HG02763 (cell line): ENCODE results near the gene SEC16A.

Experiments
- ATAC-seq: cut with Tn5 transposase; IDR thresholded peaks from one replicate; pipeline ENCODE4 v1.9.1; 2021; ENCODE audit warnings: mild to moderate bottlenecking, moderate library complexity; ENCODE audit not compliant: unreplicated experiment

Gene SEC16A

GRCh38 chr9:136486131-136486530 lies 3.3 kb upstream of the SEC16A start:
- no peak for ATAC-seq

GRCh38 chr9:136485049-136486045 lies 2.5 kb upstream of the SEC16A start:
- ATAC-seq = no peak

DNA sequence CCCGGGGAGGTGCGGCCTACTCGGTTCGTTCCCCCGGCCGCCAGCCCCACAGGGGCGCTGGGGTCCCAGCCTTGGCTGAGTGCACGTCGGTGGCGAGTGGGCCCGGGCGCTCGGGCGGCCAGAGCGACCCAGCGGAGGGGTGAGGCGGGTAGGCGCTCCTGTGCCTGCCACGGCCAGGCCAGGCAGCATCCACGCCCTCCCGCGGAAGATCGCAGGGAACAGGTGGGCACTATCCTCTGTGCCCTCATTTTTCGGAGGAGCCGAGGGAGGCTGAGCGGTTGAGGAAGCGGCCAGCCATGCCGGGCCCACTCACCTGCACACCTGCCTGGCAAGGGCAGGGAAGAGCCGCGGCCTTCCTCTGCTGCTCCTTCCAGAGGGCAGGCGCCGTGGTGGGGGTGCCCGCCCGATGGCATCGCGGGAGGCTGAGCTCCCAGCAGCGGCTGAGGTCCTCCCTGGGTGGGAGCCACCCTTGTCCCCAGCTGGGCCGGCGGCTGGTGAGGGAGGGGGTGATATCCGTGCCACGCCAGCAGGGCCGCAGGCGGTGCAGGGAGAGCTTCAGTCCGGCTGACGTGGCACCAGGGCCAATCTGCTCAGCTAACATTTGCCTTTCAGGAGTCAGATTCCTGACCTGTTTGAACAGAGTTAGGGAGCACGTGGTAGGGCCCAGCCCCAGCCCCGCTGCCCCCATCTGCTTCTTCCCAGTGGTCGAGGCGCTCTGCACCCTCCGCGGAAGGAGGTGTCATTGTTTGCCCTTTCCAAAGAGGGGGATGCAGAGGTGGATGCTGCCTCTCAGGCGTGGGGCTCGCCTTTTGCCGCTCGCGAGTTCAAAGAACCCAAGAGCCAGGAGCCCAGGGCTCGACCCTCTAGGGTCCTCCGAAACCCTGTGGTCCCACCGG lies 1.6 kb upstream of the SEC16A start:
- no peak for ATAC-seq

DNA sequence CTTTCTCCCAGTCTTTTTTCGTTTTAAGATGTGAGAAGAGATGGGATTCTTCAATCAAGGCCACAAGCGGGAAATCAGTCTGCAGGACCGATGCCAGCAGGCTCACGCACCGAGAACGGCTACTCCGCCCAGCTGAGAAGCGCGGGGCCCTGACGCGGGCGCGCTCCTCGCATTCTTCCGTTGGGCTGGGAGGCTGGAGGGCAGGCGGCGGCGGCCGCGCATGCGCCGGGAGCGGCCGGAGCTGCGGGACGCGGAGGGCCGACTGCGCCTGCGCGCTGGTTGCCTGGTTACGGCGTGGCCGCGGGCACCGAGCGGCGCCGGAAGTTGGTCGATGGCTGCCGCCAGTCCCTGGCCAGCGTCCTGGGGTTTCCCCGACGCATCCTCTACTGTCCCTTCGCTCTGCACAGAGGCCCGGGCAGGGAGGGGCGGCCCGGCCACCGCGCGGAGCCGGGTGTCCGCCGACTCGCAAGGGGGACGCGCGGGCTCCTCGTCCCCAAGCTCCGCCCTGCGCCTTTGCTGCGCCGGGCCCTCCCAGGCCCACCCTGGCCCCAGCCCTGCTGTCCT lies 831 bp upstream of the SEC16A start:
- ATAC-seq = peak; percentile 60

DNA sequence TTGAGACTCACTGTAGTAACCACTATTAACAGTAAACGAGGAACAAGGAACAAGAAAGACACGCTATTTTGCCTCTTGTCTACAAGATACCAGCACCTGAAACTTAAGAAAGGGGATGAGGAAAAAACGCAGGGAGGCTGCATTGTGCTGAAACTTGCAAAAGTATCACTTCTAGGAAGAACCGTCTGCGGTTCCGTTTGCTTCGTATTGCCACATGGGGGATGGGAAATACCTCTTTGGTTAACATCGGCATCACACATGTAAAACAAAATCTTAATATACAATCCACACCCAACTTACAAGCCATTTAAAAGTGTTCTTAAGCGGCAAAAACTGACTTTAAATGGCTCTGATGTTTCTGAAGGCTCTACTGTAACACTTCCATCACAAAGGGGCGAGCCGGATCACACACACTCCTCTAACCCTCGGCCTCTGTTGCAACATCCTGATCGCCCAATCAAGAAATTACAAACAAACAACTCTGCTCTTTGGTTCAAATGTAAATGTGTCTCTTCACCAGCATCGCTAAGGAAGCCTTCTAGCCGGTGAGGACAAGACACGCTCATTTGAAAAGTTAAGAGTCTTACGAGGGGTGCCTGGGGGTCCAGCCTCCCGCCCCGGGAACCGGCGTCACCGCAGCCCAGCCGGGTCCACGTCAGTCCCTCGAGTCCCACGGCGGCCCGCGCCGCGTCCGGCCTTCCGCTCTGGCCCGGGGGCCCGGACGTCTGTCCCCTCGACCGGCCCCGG lies 621 bp downstream of the SEC16A start:
- ATAC-seq = no peak

DNA sequence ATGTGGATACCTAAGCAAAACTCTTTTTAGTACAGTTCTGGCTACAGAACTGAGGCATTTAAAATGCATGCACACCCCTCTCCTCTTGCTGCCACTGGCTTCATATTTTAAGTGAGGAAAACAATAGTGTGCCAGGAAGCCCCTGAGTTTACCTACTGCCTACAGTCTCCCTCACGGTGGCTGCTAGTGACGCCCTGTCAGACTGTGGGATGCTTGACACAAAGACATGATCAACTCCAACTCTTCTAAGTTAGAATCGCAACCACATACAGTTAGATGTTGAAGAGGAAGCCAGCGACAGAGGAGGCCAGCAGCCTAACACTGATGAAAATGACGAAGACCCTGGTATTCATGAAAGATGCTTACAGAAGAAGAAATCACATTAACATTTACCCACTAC lies 1.3 kb downstream of the SEC16A start:
- no peak for ATAC-seq

- ATAC-seq = no peak
Observed at GRCh38 chr9:136476369-136477150, 6.3 kb downstream of the SEC16A start.

DNA sequence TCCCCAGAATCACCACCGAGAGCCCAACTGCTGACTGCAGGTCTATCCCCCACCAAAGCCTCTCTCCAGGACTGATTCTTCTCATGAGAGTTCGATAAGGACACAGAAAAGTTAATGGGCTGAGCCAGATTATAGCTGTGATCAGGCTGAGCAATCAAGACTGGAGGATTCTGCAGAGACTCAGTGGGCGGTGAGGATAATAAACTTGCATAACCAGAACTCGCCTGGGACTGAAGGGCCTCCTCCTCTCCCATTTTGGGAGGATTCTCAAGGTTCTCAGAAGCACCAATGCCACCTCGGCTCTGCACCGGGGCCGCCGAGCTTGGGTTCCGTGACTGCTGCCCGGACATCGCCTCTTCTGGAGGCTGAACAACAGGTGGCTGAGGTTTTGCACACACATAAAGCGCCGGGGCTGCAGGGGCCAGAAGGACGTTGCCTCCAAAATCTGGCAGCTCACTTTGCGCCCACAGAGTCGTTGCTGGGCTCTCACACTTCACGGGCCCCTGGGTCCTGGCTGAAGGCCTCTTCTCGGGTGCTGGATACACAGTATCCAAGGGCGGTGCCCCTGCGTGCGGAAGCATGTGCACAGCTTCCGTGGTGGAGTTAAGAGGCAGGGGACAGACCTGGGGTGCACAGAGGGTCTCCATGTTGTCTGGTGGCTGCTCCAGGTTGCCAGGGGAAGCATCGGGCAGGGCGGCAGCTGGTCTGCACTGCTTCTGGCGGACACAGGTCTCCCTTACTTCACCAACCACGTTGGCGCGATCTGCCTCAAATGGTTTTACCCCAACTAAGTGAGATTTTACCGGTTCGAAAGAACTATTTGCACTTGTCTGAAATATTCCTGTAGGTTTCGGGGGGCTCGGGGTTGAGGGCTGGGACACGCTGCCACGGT lies 7.6 kb downstream of the SEC16A start:
- no peak for ATAC-seq

GRCh38 chr9:136474021-136474640 lies 8.7 kb downstream of the SEC16A start:
- ATAC-seq = no peak

- no peak for ATAC-seq
Observed at GRCh38 chr9:136473354-136473721, 9.5 kb downstream of the SEC16A start.

DNA sequence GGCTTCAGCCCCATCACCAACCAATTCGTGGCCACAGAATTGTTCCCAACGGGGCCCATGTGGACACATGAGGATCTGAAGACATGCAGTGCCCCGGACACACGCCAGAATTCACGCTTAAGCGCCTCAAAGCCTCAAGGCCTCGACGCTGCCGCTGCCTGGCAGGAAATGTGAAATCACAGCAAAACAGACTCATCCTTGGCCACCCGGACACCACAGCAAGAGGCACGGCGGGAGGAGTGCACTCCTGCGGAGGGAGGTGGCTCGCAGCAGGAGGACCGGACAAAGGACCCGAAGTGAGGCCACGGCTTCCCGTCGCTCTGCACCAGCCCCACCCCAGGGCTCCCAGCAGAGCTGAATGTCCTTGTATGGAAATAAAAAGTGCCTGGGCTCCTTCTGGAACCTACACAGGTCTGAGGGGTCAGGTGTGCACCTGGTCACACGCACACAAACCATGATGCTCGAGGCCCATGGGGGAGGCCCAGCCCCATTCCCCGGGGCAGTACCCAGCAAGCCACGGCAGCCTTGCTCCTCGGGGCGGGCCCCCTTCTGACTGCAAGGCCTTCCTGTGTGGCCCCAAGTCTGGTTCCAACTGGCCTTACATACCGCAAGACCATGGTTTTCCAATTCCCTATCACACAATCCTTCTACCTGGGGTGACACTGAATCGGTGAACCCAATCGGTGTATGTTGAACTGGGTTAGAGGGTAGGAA lies 10.0 kb downstream of the SEC16A start:
- ATAC-seq = no peak

- ATAC-seq = no peak
Observed at GRCh38 chr9:136471802-136472487, 10.9 kb downstream of the SEC16A start.

DNA sequence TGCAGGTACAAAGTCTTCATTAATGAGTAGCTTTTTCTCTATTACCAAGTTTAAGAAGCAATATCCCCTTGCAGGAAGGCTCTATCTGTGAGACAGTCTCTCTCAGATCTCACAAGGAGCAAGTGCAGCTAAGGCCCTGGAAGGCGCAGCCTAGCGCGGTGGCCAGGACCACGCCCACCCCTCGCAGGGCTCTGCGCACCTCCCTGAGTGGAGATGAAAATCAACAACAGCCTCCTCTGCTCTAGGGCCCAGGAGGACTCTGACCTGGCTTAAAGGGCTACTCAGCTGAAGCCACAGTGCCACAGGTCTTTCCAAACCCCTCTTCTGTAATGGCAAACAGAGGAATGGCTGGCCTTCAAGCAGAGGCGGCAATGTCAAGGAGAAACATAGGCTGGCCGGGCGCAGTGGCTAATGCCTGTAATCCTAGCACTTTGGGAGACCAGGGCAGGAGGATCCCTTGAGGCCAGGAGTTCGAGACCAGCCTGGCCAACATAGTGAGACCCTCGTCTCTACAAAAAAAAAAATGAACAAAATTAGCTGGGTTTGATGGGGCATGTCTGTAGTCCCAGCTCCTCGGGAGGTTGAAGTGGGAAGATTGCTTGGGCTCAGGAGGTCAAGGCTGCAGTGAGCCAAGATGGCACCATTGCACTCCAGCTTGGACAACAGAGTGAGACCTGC lies 11.9 kb downstream of the SEC16A start:
- ATAC-seq = no peak

- no peak for ATAC-seq
Observed at GRCh38 chr9:136470356-136470755, 12.5 kb downstream of the SEC16A start.

- no peak for ATAC-seq
Observed at GRCh38 chr9:136467766-136468165, 15.1 kb downstream of the SEC16A start.

DNA sequence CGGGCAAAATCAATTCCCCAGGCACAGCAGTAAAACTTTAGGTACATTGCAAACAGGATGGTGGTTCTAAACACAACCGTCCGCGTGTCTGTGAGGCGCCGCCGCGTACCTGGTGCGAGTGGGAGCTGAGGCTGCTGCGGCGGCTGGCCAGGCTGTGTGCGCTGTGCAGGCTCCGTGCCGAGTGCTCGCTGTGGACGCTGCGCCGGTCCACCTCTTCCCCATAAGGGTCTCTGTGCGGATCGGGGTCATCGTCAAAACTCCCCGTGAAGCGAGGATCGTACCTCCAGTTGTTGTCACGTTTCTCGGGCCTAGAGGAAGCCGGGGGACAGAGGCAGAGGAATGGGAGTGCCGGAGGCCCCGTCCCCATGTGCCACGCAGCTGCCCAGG lies 16.7 kb downstream of the SEC16A start:
- ATAC-seq = no peak
